ENCODE results near the gene GDF11.

The GDF11 gene

DNA sequence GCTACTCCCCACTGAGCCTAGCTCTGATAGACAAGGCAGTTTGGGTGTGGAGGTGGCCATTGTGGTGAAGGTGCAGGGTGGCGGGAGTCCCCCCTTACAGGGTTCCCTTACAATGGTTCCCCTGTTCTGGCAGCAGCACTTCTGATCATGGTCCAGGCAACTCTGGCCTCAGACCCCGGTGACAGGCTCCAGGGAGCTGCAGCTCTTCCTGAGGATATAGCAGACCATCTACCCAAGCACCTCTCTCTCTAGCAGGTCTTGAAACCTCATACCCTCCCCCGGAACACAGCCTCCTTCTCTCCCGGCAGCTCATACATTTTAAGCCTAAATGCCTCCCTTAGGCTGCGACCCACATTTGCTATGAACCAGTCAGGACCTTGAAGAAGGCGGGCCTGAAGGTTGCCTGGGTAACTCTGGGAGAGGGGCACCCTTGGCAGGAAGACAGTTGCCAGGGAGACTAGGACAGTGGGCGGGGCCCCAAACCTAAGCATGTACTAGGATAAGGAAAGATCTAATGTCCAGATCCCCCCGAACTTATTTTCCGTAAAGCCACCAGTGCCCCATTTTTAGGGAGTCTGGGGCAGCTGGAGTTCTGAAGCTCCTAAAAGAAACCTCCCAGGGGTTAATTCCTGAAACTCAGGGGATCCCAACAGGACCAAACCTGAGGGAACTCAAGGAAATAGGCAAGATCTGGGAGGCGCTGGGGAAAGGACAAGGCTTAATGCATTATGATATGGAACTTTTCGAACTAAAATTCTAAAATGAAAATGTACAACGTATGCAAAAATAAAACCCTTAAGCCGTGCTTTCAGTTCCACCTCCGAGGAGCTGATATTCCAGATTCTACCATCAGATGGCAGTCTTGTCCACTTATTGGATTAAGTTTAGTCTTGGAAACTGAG is 4.5 kb upstream of the GDF11 start:
- Histone ChIP-seq H3K27me3 (ENCODE audit: control insufficient read depth in 5 of 5, insufficient read depth in 4 of 5, low read length in 5 of 5) (peaks cover 0 to 7% (median 0%) of the 10 kb centered on the region in 5 donors), H3K27ac (ENCODE audit: low read depth, low read length) (peak overlapping the region; percentile 1), H3K4me1 (ENCODE audit: control insufficient read depth in 5 of 5, insufficient read depth in 5 of 5, low read length in 5 of 5) (peaks cover 2 to 29% (median 22%) of the 10 kb centered on the region in 5 donors), H3K9ac (ENCODE audit: low read length in 5 of 5) (peak overlapping the region in 4 of 5 donors; percentile 56 to 75 (median 65)), H3K36me3 (ENCODE audit: control insufficient read depth in 5 of 5, insufficient read depth in 5 of 5, low read length in 5 of 5) (no peaks in the 10 kb centered on the region), H3K9me3 (ENCODE audit: control insufficient read depth in 5 of 5, low read length in 5 of 5) (no peaks in the 10 kb centered on the region), H3K4me3 (ENCODE audit: low read depth in 1 of 5, low read length in 5 of 5) (peak overlapping the region; percentile 51 to 72 (median 58))

DNA sequence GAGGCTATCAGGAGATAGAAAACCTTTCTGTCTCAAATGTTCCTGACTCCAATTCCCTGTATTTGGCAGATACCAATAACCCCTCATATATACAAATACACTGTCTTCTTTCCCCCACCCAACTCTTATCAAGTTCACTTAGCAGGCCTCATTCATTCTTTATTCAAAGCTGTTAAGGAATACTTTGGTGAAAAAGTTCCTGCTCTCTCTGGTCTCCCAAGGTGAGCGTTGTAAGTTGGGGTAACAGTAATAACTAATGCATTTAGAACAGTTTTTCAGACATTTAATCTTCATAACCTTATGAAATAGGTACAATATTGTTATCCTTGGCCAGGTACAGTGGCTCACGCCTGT is 3.9 kb upstream of the GDF11 start:
- Histone ChIP-seq H3K27ac (ENCODE audit: low read depth, low read length) (no peak overlapping the region), H3K27me3 (ENCODE audit: control insufficient read depth in 5 of 5, insufficient read depth in 4 of 5, low read length in 5 of 5) (peaks cover under 1 to 8% (median 2%) of the 10 kb centered on the region in 5 donors), H3K9ac (ENCODE audit: low read length in 5 of 5) (no peak overlapping the region), H3K36me3 (ENCODE audit: control insufficient read depth in 5 of 5, insufficient read depth in 5 of 5, low read length in 5 of 5) (no peaks in the 10 kb centered on the region), H3K4me3 (ENCODE audit: low read depth in 1 of 5, low read length in 5 of 5) (peak overlapping the region in 3 of 5 donors; percentile 51 to 66 (median 58)), H3K4me1 (ENCODE audit: control insufficient read depth in 5 of 5, insufficient read depth in 5 of 5, low read length in 5 of 5) (peaks cover 2 to 36% (median 29%) of the 10 kb centered on the region in 5 donors), H3K9me3 (ENCODE audit: control insufficient read depth in 5 of 5, low read length in 5 of 5) (no peaks in the 10 kb centered on the region)

DNA sequence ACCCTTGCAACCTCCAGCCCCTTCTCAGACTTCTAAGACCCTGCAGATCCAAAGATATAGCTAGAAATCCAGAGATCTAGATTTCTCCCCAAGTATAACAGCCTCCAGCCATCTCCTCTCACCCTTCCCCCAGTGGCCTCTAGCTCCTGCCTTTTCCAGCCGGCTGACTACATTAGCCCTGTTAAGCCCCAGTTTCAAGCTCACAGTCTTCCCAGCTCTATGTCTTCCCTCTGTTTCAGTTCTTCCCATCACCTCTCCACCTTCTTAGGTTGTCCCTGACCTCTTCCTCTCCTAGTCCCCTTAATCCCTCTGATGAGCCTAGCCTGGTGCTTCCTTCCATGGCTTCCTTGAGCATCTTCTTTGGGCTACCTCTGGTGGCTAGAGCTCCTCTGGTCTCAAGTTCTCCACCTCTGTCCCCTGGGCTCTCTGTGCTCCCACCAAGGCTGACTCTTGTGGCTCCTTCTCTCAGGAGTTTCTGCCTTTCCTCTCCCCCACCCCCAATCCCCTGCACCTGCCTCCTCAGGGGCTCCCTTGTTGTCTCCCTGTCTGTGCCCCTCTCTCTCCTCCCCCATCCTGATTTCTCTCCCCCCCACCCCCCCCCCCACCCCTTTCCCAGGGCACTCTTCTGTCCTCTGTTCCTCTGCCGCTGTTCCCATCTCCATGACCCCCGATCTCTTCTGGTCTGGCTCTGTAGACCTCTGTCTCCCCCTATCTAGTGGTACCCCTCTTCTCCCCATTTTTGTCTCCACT is 816 bp upstream of the GDF11 start:
- no peaks in the 10 kb centered on the region for H3K36me3 ChIP-seq (ENCODE audit: control insufficient read depth in 5 of 5, insufficient read depth in 5 of 5, low read length in 5 of 5)
- H3K27ac ChIP-seq (ENCODE audit: low read depth, low read length), result no peak overlapping the region
- peaks cover 8 to 19% (median 9%) of the 10 kb centered on the region in 5 donors for H3K27me3 ChIP-seq (ENCODE audit: control insufficient read depth in 5 of 5, insufficient read depth in 4 of 5, low read length in 5 of 5)
- peak overlapping the region in 4 of 5 donors; percentile 43 to 52 (median 47) for H3K4me3 ChIP-seq (ENCODE audit: low read depth in 1 of 5, low read length in 5 of 5)
- no peak overlapping the region for H3K9ac ChIP-seq (ENCODE audit: low read length in 5 of 5)
- H3K4me1 ChIP-seq (ENCODE audit: control insufficient read depth in 5 of 5, insufficient read depth in 5 of 5, low read length in 5 of 5), result peaks cover 2 to 44% (median 35%) of the 10 kb centered on the region in 5 donors
- H3K9me3 ChIP-seq (ENCODE audit: control insufficient read depth in 5 of 5, low read length in 5 of 5), result no peaks in the 10 kb centered on the region

DNA sequence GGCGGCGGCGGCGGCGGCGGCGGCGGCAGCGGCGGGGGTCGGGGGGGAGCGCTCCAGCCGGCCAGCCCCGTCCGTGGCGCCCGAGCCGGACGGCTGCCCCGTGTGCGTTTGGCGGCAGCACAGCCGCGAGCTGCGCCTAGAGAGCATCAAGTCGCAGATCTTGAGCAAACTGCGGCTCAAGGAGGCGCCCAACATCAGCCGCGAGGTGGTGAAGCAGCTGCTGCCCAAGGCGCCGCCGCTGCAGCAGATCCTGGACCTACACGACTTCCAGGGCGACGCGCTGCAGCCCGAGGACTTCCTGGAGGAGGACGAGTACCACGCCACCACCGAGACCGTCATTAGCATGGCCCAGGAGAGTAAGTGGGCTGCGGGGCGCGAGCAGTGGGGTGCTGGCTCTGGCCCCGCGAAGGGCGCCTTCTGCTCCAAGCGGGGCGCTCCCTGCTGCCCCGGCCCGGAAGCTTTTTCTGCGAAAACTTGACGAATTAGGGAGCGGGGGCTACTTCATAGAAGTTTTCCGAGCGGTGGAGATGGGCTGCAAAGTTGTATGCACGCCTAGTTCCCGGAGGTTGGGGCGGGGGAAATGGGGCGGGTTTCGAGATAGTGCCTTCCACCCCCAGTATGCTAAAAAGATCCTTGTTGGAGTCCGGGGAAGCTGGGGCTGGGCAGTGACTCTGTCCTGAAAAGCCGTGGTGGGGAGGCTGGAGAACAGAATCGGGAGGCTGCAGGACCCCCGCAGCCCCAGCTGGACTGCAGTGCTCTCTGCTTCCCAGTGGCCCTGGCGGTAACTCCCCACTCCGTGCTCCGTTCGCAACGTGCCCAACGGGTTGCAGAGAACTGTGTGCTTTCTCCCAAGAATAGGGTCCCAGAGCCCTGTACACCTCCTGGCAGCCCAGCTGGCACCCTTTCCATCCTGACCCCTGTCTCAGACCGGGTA is 751 bp downstream of the GDF11 start:
- H3K4me1 ChIP-seq (ENCODE audit: control insufficient read depth in 5 of 5, insufficient read depth in 5 of 5, low read length in 5 of 5), result peaks cover 2 to 29% (median 20%) of the 10 kb centered on the region in 5 donors
- H3K9me3 ChIP-seq (ENCODE audit: control insufficient read depth in 5 of 5, low read length in 5 of 5), result no peaks in the 10 kb centered on the region
- H3K36me3 ChIP-seq (ENCODE audit: control insufficient read depth in 5 of 5, insufficient read depth in 5 of 5, low read length in 5 of 5), result peaks cover 0 to under 1% (median 0%) of the 10 kb centered on the region in 5 donors
- H3K4me3 ChIP-seq (ENCODE audit: low read depth in 1 of 5, low read length in 5 of 5), result peak overlapping the region; percentile 32 to 75 (median 70)
- peaks cover 8 to 19% (median 9%) of the 10 kb centered on the region in 5 donors for H3K27me3 ChIP-seq (ENCODE audit: control insufficient read depth in 5 of 5, insufficient read depth in 4 of 5, low read length in 5 of 5)
- H3K9ac ChIP-seq (ENCODE audit: low read length in 5 of 5), result peak overlapping the region in 2 of 5 donors; percentile 38 to 64
- no peak overlapping the region for H3K27ac ChIP-seq (ENCODE audit: low read depth, low read length)

GRCh38 chr12:55744340-55745030 is 1.6 kb downstream of the GDF11 start:
- Histone ChIP-seq H3K4me3 (ENCODE audit: low read depth in 1 of 5, low read length in 5 of 5) (peak overlapping the region; percentile 16 to 75 (median 66)), H3K4me1 (ENCODE audit: control insufficient read depth in 5 of 5, insufficient read depth in 5 of 5, low read length in 5 of 5) (peaks cover 2 to 27% (median 20%) of the 10 kb centered on the region in 5 donors), H3K27me3 (ENCODE audit: control insufficient read depth in 5 of 5, insufficient read depth in 4 of 5, low read length in 5 of 5) (peaks cover 8 to 19% (median 9%) of the 10 kb centered on the region in 5 donors), H3K36me3 (ENCODE audit: control insufficient read depth in 5 of 5, insufficient read depth in 5 of 5, low read length in 5 of 5) (peaks cover 0 to 3% (median 0%) of the 10 kb centered on the region in 5 donors), H3K9ac (ENCODE audit: low read length in 5 of 5) (no peak overlapping the region), H3K9me3 (ENCODE audit: control insufficient read depth in 5 of 5, low read length in 5 of 5) (no peaks in the 10 kb centered on the region), H3K27ac (ENCODE audit: low read depth, low read length) (no peak overlapping the region)

DNA sequence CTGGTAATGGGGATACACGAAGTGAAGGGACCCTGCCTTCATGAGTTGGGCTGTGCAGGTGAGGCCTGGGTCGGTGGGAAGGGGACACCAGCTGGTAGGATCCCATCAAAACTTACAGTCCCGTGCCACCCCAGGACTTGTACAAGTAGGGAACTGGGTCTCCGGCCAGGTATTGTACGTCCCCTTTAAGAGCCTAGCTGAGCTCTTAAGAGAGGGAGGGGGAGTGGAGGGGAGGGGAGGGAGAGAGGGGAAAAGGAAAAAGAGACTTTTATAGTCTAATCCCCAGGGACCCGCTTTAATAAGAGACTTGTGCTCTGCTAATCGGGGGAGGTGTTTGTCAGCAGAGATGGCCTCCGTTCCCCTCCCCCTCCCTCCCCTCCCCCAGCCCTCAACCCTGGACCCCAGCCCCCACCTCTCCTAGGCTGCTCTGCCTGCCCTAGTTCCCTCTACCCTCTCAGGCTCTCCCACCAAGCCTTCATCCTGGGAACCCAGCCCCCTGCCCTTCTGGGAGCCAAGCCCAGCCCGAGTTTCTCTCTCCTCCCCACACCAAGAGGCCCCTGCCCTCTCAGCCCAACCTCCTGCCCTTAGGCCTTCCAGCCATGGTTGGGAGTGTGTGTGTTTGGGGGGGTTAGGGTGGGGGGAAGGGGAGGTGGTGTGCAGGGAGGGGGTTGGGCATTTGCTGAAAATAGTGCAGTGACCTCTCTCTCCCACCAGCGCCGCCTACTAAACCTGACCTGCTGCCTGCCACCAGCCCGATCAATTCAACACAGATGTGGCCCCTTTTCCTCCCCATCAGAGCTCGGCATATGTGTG is 2.6 kb downstream of the GDF11 start:
- H3K27ac ChIP-seq (ENCODE audit: low read depth, low read length), result no peak overlapping the region
- H3K4me3 ChIP-seq (ENCODE audit: low read depth in 1 of 5, low read length in 5 of 5), result peak overlapping the region in 3 of 5 donors; percentile 22 to 27 (median 25)
- no peaks in the 10 kb centered on the region for H3K9me3 ChIP-seq (ENCODE audit: control insufficient read depth in 5 of 5, low read length in 5 of 5)
- peaks cover 8 to 19% (median 9%) of the 10 kb centered on the region in 5 donors for H3K27me3 ChIP-seq (ENCODE audit: control insufficient read depth in 5 of 5, insufficient read depth in 4 of 5, low read length in 5 of 5)
- peaks cover 0 to 3% (median 0%) of the 10 kb centered on the region in 5 donors for H3K36me3 ChIP-seq (ENCODE audit: control insufficient read depth in 5 of 5, insufficient read depth in 5 of 5, low read length in 5 of 5)
- H3K4me1 ChIP-seq (ENCODE audit: control insufficient read depth in 5 of 5, insufficient read depth in 5 of 5, low read length in 5 of 5), result peaks cover 2 to 27% (median 20%) of the 10 kb centered on the region in 5 donors
- no peak overlapping the region for H3K9ac ChIP-seq (ENCODE audit: low read length in 5 of 5)

GRCh38 chr12:55746174-55746912 is 3.4 kb downstream of the GDF11 start:
- H3K9ac ChIP-seq (ENCODE audit: low read length in 5 of 5), result no peak overlapping the region
- no peak overlapping the region for H3K27ac ChIP-seq (ENCODE audit: low read depth, low read length)
- peaks cover 2 to 28% (median 20%) of the 10 kb centered on the region in 5 donors for H3K4me1 ChIP-seq (ENCODE audit: control insufficient read depth in 5 of 5, insufficient read depth in 5 of 5, low read length in 5 of 5)
- peaks cover 8 to 19% (median 9%) of the 10 kb centered on the region in 5 donors for H3K27me3 ChIP-seq (ENCODE audit: control insufficient read depth in 5 of 5, insufficient read depth in 4 of 5, low read length in 5 of 5)
- H3K4me3 ChIP-seq (ENCODE audit: low read depth in 1 of 5, low read length in 5 of 5), result no peak overlapping the region
- peaks cover 0 to 9% (median 4%) of the 10 kb centered on the region in 5 donors for H3K36me3 ChIP-seq (ENCODE audit: control insufficient read depth in 5 of 5, insufficient read depth in 5 of 5, low read length in 5 of 5)
- no peaks in the 10 kb centered on the region for H3K9me3 ChIP-seq (ENCODE audit: control insufficient read depth in 5 of 5, low read length in 5 of 5)

DNA sequence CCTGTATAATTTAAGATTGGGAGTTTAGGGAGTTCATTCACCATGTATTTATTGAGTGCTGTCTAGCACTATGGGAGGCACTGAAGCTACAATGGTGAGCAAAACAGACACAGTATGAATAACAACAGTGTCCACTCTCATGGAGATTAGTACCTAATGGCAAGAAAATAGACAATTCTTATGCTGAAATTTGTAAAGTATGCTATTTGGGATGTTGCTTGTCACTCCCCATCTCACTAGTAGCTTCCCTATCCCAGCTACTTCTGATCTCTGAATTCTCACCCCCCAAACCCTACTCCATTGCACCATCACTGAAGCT is 4.0 kb downstream of the GDF11 start:
- Histone ChIP-seq H3K27me3 (ENCODE audit: control insufficient read depth in 5 of 5, insufficient read depth in 4 of 5, low read length in 5 of 5) (peaks cover 8 to 16% (median 9%) of the 10 kb centered on the region in 5 donors), H3K4me3 (ENCODE audit: low read depth in 1 of 5, low read length in 5 of 5) (no peak overlapping the region), H3K9me3 (ENCODE audit: control insufficient read depth in 5 of 5, low read length in 5 of 5) (no peaks in the 10 kb centered on the region), H3K27ac (ENCODE audit: low read depth, low read length) (no peak overlapping the region), H3K4me1 (ENCODE audit: control insufficient read depth in 5 of 5, insufficient read depth in 5 of 5, low read length in 5 of 5) (peaks cover 2 to 27% (median 20%) of the 10 kb centered on the region in 5 donors), H3K36me3 (ENCODE audit: control insufficient read depth in 5 of 5, insufficient read depth in 5 of 5, low read length in 5 of 5) (peaks cover 3 to 15% (median 10%) of the 10 kb centered on the region in 5 donors), H3K9ac (ENCODE audit: low read length in 5 of 5) (no peak overlapping the region)

All from subcutaneous abdominal adipose tissue (tissue), 5 donors.